ENCODE measurements around the gene CCDC148.

CCDC148 gene

DNA sequence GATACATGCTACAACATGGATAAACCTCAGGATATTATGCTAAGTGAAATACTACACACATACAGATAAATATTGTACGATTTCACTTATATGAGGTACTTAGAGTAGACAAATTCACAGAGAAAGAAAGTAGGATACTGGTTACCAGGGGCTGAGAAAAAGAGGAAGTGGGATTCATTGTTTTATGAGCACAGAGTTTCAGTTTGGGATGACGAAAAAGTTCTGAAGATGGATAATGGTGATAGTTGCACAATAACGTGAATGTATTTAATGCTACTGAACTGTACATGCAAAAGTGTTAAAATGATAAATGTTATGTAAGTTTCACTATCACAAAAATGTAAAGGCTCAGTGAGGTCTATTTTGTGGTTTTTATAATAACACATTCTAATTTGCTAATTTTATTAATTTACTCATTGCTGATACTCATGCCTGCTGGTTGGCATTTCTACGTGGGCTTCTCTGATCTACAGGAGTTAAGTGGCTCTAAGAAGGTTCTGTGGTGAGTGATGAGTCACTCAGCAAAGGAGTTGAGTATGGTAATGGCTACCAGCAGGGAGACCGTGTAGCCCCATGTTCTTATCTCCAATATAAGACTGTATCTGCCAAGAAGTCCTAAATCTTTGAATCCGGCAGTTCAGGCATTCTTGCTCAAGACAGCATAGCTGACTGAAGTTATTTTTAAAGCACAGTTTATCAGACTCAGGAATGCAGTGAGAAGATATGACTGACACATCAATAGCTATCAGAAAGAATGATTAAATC lies 313.8 kb downstream of the CCDC148 start:
- no peak for TF ChIP-seq CTCF (IDR thresholded peaks at IDR 0.05; ENCODE audit: extremely low read depth, missing control alignments)
- DNase-seq (ENCODE audit: low spot score): no peak

- no peak for TF ChIP-seq CTCF (IDR thresholded peaks at IDR 0.05; ENCODE audit: extremely low read depth, missing control alignments)
- no peak for DNase-seq (ENCODE audit: low spot score)
Observed at GRCh38 chr2:158142165-158142564, 314.4 kb downstream of the CCDC148 start.

DNA sequence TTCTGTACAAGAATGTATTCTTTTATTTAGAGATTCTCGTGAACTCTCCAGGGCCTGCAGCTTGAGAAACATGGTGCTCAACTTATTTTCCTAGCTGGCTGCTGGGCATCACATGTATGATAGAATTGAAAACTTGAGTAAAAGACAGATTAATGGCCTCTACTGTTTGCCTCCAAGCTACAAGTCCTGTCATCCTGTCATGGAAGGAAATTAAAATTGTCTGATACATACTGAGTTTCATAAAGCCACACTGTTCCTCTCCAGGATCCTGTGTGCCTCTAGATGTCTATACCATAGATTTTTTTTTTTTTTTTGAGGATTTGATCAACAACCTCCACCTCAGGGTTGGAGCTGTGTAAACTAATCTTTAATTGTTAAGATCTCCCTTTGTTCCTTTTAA lies 316.4 kb downstream of the CCDC148 start:
- DNase-seq (ENCODE audit: low spot score): no peak
- TF ChIP-seq CTCF (IDR thresholded peaks at IDR 0.05; ENCODE audit: extremely low read depth, missing control alignments): no peak

DNA sequence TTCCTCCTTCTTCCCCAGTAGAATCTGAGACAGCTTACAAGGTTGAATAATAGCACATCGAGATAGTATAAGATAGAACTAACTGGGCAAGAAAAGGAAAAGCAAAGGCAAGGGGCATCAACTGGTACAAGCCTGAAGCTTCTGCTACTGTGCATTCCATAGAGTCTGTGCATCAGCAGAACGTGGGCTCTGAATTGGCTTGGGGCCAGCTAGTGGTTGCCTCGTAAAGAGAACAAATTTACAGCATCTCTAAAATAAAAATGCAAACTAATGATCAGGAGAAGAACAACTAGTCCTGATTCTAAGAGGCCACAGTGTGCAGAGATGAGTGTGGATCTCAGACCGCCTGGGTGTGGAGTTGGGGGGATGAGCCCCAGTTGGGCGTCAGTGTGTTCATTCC lies 318.3 kb downstream of the CCDC148 start:
- TF ChIP-seq CTCF (IDR thresholded peaks at IDR 0.05; ENCODE audit: extremely low read depth, missing control alignments): no peak
- no peak for DNase-seq (ENCODE audit: low spot score)

- no peak for DNase-seq (ENCODE audit: low spot score)
- no peak for TF ChIP-seq CTCF (IDR thresholded peaks at IDR 0.05; ENCODE audit: extremely low read depth, missing control alignments)
Observed at GRCh38 chr2:158135096-158135495, 321.5 kb downstream of the CCDC148 start.

DNA sequence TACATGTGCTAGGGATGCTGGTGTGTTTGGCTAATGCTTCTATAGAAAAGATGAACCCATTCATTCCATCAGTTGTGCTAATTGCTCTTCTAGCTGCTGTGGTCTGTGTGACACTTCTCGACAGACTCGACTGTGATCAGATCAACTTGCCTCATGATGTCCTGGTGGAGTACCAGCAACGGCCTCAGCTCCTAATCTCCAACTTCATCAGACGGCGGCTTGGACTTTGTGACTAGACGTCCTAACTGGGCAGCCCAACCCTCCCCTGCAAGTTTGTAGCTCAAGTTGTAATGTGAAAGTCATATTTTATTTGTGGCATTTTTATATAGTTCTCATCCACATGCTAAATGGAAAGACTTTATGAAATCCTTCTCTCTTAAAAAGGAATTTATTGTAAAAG lies 321.9 kb downstream of the CCDC148 start:
- TF ChIP-seq CTCF (IDR thresholded peaks at IDR 0.05; ENCODE audit: extremely low read depth, missing control alignments): no peak
- DNase-seq (ENCODE audit: low spot score): no peak

DNA sequence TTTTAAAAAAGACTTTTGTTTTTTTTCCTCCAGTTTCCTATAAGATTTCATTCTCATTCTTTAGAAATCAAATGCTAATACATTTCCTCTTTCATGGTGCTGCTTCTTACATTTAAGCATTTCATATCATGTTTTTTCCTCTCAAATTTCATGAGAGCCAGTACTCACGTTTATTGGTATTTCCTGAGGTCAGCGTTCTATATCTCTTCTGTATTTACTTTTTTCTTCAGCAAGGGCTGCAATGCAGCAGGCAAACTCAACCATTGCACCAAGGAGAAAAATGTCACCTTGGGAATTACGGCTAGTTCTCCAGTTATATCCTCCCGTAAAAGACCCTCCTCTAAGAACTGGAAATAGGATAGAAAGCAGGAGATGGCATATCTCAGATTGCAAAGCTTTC lies 322.5 kb downstream of the CCDC148 start:
- TF ChIP-seq CTCF (IDR thresholded peaks at IDR 0.05; ENCODE audit: extremely low read depth, missing control alignments): no peak
- no peak for DNase-seq (ENCODE audit: low spot score)

Data from GM20000 (cell line).